NCI-H1048 (cell line): ENCODE measurements around the gene PCGF1.
"Not testable (repeated sequence)": the region's sequence is repeated elsewhere in the genome, so short reads cannot be mapped to it uniquely, and the experiment has no call there.

Experiments used
- DNase-seq: peaks from one replicate; lab custom pipeline; 2025; lab: John Stamatoyannopoulos, UW

The PCGF1 gene

GRCh38 chr2:74499267-74499939 lies 8.1 kb downstream of the PCGF1 start, which contains the start of gene LBX2:
LBX2 (minus strand) TSS chr2:74499603; CDS start chr2:74499537, 66 bp downstream.
- no peak for DNase-seq

- DNase-seq: no peak
Measured at GRCh38 chr2:74498500-74499266, 8.8 kb downstream of the PCGF1 start.

- no peak for DNase-seq
Measured at GRCh38 chr2:74497777-74498499, 9.6 kb downstream of the PCGF1 start.

DNA sequence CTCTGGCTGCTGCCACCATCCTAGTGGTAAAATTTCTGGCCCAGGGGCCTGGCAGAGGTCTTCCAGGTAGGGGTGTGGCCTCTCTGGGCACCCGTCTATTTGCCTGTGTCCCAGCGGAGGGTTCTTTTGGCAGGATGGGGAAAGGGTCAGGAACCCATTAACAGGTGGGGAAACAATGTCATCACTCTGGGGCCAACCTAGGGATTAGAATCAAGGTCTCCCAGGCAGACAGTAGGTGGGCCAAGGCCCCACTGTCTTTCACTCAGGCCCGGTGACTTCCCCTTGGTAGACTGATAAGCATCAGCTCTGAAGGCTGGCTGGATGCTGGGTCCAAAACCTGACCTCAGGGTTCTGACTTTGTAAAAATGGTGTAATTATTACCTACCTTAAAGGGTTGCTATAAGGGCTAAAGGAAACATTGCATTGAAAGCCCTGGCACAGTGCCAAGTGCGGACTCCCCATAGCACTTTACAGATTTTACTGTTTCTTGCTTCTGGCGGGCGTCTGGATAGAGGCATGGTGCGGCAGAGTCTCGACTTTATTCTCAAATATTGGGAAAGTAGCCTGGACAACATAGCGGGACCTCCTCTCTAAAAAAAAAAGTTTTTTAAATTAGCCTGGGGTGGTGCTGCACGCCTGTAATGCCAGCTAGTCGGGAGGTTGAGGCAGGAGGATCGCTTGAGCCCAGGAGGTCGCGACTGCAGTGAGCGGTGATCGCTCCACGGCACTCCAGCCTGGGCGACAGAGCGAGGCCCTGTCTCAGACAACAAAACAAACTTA lies 10.3 kb downstream of the PCGF1 start:
- no peak for DNase-seq

GRCh38 chr2:74495440-74495839 lies 12.1 kb downstream of the PCGF1 start:
- no peak for DNase-seq

DNA sequence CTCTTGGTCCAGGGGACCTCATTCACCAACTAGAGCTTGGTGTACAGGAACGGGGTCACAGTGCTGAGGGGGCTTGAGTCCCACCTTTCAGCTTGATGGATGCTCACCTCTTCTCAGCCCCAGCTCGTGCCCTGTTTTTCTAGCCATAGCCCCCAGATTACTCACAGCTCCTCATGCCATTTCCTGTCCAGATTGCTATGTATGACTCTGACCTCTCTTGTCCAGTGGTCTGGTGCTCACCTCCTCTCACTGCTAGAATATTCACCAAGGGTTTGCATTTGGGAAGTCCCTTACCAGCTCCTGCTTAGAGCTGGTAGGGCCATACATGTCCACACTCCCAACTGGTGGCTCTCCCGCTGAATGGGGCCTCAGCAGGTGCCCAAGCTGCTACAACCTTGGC lies 13.9 kb downstream of the PCGF1 start:
- DNase-seq: no peak

- no peak for DNase-seq
Measured at GRCh38 chr2:74491648-74492544, 15.6 kb downstream of the PCGF1 start.

GRCh38 chr2:74489906-74490305 lies 17.6 kb downstream of the PCGF1 start:
- DNase-seq: no peak

- DNase-seq: no peak
Measured at GRCh38 chr2:74488643-74489481, 18.6 kb downstream of the PCGF1 start.

DNA sequence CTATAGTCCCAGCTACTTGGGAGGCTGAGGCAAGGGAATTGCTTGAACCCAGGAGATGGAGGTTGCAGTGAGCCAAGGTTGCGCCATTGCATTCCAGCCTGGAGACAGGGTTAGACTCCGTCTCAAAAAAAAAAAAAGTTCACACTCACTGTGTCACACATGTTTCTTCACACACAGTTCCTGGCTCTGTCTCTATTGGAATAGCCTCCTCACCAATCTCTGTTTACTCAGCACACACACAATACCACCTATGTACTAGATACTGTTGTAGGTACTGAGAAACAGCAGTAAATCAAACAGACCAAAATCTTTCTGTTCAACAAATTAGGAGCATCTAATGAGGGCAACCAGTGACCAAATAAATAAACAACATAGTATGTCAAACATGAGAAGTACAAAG lies 21.4 kb downstream of the PCGF1 start:
- DNase-seq: no peak

GRCh38 chr2:74483675-74484164 lies 23.8 kb downstream of the PCGF1 start:
- DNase-seq: not testable (repeated sequence)

DNA sequence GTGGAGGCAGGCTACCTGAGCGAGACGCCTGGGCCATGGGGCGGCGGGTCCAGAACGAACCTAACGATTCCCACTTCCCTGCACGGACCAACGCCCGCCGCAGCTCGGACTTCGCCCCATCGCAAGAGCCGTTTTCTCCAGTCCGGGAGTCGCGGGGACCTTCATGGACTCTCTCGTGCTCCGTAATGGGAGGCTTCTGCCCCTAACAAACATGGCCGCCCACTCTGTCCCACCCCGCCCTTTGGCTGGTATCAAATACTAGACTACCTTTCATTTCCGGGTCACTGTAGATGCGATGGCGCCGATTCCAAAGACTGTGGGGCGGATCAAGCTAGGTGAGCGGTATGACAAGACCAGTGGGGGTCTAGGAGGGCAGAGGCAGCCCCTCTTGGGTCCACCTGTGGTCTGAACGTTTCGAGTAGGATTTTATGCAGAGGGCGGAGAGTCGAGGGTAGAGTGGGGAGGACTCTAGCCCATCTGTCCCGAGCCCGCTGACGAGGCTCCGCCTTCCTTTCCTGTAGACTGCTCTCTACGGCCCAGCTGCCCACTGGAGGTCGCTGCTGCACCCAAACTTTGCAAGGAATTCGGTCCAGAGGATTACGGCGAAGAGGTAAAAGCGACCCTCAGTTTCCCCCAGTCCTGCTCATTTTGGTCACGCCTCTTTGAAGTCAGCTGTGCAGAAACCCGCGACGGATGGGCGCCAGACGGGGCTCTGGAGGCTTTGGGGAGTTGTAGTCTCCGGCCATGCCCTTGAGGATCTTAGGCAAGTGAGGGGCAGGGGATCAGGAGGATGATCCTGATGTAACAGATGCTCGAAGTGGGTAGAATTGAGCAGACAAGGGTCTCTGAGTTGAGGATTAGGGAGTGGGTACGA lies 24.5 kb downstream of the PCGF1 start, which contains the start of the genes CCDC142 and TTC31:
Gene CCDC142, minus strand, starts transcription at position 198 of the 874 bp plus-strand sequence. Its CDS starts 161 bp downstream, at position 37.
Gene TTC31, plus strand, starts transcription at position 281 of the 874 bp plus-strand sequence. Its CDS starts 15 bp downstream, at position 296.
- DNase-seq: peak; percentile 89

GRCh38 chr2:74481961-74482800 lies 25.3 kb downstream of the PCGF1 start:
- no peak for DNase-seq

GRCh38 chr2:74481431-74481830 lies 26.1 kb downstream of the PCGF1 start:
- no peak for DNase-seq

GRCh38 chr2:74474899-74475298 lies 32.6 kb downstream of the PCGF1 start:
- DNase-seq: no peak

GRCh38 chr2:74474481-74474880 lies 33.0 kb downstream of the PCGF1 start:
- DNase-seq: no peak

DNA sequence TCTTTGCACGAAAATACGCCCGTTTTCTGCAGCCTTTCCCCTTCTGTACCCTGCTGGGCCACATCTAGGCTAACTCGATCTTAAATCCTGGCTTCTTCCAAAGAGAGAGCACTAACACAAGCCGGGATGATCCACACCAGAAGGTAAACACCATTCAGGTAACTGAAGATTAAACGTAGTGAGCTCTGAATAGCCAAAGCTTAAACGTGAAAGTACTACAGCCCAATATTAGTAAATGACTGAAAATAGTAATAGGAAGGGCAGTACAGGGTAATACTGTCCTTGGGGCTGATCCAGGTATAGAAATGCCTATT lies 34.6 kb downstream of the PCGF1 start:
- no peak for DNase-seq
